Measurements from ENCODE around the gene COL4A3. TPM values are rescaled to one million over a fixed set of nuclear protein-coding genes. Genes with fewer than 3 reads are reported as not detected.

The COL4A3 gene
- total RNA-seq, 2 donors from 2014 or later, result 0.30 to 0.42 TPM

DNA sequence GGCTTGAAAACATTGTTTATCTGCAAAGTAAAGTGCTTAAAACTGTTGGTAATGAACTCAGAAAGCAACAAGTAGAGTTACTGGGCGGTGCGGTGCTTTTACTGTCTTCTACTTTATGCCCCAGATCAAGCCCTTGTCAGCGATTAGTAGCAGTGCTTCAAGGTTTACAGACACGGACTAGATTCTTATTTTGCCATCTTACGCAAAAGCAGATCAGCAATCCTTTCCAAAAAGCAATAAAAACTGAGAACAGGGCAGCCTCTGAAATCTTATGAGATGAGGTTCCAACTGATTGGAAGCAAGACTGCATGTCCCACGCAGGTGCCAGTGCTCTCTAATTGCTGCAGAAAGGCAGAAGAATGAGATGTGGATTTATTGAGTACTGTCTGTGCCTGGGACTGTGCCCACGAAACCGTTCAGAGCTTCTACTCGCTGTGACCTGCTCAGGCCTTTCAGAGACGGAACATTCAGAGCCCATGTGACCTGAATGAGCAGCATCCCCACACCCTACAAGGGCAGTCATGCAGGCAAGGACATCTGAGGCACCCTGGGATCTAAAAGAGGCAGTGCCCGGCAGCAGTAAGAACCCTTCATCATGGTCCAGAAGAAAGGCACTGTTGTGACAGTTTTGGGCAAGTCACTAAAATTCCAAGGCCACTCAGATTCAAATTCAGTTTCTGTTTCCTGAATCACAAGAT is 15.7 kb downstream of the COL4A3 start:
- Histone ChIP-seq H3K27me3 (no peaks in the 10 kb centered on the region), H3K36me3 (no peaks in the 10 kb centered on the region), H3K9ac (ENCODE audit: low read depth in 2 of 2, low read length in 2 of 2) (no peak overlapping the region), H3K4me3 (no peak overlapping the region), H3K27ac (no peak overlapping the region), H3K4me1 (no peaks in the 10 kb centered on the region), H3K9me3 (no peaks in the 10 kb centered on the region)
- TF ChIP-seq, protein P1, sequence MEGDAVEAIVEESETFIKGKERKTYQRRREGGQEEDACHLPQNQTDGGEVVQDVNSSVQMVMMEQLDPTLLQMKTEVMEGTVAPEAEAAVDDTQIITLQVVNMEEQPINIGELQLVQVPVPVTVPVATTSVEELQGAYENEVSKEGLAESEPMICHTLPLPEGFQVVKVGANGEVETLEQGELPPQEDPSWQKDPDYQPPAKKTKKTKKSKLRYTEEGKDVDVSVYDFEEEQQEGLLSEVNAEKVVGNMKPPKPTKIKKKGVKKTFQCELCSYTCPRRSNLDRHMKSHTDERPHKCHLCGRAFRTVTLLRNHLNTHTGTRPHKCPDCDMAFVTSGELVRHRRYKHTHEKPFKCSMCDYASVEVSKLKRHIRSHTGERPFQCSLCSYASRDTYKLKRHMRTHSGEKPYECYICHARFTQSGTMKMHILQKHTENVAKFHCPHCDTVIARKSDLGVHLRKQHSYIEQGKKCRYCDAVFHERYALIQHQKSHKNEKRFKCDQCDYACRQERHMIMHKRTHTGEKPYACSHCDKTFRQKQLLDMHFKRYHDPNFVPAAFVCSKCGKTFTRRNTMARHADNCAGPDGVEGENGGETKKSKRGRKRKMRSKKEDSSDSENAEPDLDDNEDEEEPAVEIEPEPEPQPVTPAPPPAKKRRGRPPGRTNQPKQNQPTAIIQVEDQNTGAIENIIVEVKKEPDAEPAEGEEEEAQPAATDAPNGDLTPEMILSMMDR (IDR thresholded peaks at IDR 0.05), result no peak
- intact Hi-C loops (cut with DNase I), result no loop called here
- no peak for DNase-seq

DNA sequence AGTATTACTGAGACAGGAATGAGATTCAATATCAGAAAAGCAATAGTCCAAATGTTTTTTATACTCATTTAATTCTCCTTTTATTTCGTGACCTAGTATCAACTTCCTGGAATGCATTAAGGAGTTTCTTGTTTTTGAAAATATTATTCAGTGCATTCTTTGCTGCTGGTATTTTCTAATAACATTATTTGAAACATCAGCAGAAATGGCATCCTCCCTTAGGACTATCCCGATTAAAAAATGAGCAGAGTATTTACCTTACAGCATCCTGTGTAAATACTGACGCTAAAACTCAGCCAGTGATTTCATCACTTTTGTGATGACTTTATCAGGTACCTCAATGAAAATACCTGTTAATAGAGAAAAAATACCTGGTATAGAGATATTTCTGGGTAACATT is 16.3 kb downstream of the COL4A3 start:
- no peaks in the 10 kb centered on the region for H3K36me3 ChIP-seq
- no peaks in the 10 kb centered on the region for H3K4me1 ChIP-seq
- H3K27ac ChIP-seq, result no peak overlapping the region
- no peak for DNase-seq
- H3K4me3 ChIP-seq, result no peak overlapping the region
- intact Hi-C loops (cut with DNase I), result no loop called here
- H3K9ac ChIP-seq (ENCODE audit: low read depth in 2 of 2, low read length in 2 of 2), result no peak overlapping the region
- H3K9me3 ChIP-seq, result no peaks in the 10 kb centered on the region
- no peaks in the 10 kb centered on the region for H3K27me3 ChIP-seq
- TF ChIP-seq, protein P1 (IDR thresholded peaks at IDR 0.05), result no peak

DNA sequence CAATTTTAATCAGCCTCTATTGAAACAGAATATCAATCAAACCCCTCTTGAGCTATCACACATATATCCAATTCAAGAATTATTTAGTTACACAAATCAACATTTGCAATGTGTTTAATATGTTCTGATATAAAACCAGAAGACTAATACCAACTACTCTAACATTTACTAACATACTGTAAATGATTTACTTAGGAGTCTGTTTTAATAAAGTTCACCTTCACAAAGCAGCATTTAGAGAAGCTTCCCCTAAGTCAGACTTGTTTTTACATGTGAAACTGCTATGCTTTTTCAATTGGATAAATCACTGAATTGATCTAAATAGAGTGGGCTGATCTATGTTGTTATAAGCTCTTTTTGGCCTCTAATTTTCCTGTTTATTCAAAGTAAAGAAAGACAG is 18.3 kb downstream of the COL4A3 start:
- Histone ChIP-seq H3K27me3 (no peaks in the 10 kb centered on the region), H3K36me3 (no peaks in the 10 kb centered on the region), H3K9ac (ENCODE audit: low read depth in 2 of 2, low read length in 2 of 2) (no peak overlapping the region), H3K27ac (no peak overlapping the region), H3K4me3 (no peak overlapping the region), H3K9me3 (no peaks in the 10 kb centered on the region), H3K4me1 (no peaks in the 10 kb centered on the region)
- intact Hi-C loops (cut with DNase I), result no loop called here
- no peak for DNase-seq
- TF ChIP-seq, protein P1 (IDR thresholded peaks at IDR 0.05), result no peak

DNA sequence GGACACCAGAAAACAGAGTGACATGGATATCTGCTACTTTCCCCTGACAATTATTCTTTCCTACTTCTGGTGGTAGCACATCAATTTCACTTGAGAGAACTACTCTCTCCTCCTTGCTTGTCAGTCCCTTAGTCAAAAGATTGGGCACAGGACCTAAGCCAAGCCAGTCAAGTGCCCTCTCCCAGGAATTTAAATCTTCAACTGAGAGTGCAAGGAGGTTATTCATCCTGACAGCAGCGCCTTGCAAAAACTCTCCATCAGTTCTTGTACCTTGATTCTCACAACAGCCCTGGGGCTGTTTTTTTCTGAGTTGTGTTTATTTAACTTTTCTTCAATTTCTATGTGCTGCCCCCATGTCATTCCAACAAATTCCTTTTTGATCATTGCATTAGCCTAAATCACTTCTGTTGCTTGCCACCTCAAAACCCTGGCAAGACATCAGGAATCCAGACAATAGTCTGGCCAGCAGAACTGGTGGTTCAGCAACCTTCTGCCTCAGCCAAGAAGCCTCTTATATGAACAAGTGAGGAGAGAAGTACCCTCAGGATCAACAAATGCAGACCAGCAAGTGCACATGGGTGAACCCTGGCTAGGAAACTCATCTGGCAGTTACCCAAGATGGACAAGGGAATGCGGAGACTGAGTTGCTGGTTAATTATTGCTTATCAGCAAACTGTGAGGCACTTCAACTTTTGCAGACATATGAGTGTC is 19.4 kb downstream of the COL4A3 start:
- Histone ChIP-seq H3K36me3 (no peaks in the 10 kb centered on the region), H3K4me1 (no peaks in the 10 kb centered on the region), H3K27me3 (no peaks in the 10 kb centered on the region), H3K9me3 (no peaks in the 10 kb centered on the region), H3K9ac (ENCODE audit: low read depth in 2 of 2, low read length in 2 of 2) (no peak overlapping the region), H3K27ac (no peak overlapping the region), H3K4me3 (no peak overlapping the region)
- intact Hi-C loops (cut with DNase I), result no loop called here
- TF ChIP-seq, protein P1 (IDR thresholded peaks at IDR 0.05), result no peak
- no peak for DNase-seq

DNA sequence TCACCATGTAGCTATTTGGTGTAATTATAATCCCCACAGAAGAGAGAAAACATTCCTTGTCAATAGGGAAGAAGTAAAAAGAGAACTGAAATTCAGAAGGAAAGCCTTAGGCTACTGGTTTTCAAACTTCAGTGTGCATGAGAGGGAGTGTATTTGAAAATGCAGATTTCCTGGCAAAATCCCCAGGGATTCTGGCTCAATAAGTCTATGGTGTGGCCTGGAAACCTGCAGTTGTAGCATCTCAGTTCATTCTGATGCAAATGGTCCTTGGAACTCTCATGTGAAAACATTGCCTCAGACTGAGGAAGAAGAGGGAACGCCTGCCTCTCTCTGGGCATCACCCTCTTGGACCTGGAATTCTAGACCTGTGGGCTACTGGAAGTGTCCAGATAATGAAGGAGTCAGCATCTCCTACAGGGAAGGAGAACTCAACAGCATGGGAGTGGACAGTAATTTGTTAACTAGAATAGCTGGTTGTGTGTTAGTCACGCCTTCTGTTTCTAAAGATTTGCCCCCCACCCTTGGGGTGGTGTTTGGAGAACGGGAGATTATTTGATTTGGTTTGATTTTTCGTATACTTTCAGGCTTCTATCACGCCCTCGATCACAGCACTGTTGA is 21.3 kb downstream of the COL4A3 start:
- Histone ChIP-seq H3K27ac (no peak overlapping the region), H3K4me3 (no peak overlapping the region), H3K27me3 (no peaks in the 10 kb centered on the region), H3K9ac (ENCODE audit: low read depth in 2 of 2, low read length in 2 of 2) (no peak overlapping the region), H3K36me3 (no peaks in the 10 kb centered on the region), H3K9me3 (no peaks in the 10 kb centered on the region), H3K4me1 (no peaks in the 10 kb centered on the region)
- DNase-seq, result no peak
- TF ChIP-seq, protein P1 (IDR thresholded peaks at IDR 0.05), result no peak
- intact Hi-C loops (cut with DNase I), result no loop called here

Data from colonic mucosa (tissue), 4 donors.